ENCODE measurements around the gene PLLP.

DNA sequence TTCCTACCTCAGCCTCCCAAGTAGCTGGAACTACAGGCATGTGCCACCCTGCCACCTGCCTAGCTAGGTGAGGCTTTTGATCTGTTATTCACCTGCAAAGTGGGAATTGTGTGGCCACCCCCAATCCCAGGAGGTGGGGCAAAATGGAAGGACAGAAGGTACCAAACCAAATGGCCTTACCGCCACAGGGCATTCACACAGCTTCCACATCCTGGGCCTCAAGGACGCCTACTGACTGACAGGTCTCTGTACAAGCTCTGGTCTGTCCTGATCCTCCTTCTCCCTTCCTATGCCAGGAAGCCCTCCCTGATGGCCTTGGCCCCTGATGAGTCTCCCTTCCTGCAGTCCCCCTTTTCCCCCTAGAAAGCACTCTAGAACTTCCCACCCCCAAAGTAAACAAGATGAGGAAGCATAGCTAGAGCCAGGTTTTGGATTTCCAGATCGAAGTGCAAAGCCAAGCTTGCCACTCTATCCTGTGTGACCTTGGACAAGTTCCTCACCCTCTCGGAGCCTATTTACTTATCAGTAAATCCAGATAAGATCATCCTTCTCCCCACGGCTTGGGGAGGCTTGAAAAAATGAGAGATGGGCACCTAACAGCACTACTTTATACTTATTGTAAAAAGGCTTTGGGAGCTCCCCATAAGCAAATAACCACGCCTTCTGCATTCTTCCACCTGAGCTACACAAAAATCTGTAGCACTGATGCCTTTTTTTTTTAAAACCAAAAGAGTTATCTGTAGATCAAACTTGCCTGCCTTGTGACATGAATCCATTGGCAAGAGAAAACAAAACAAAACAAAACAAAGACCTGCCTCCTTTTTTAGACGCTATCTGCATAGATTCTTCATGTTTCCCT is 4.5 kb downstream of the PLLP start:
- TF ChIP-seq EZH2 (IDR thresholded peaks at IDR 0.05) (no peak), CEBPB (IDR thresholded peaks at IDR 0.05; ENCODE audit: low read depth) (no peak), POLR2A (IDR thresholded peaks at IDR 0.05; ENCODE audit: borderline replicate concordance, extremely low read depth, insufficient read depth, insufficient read length) (no peak), EZH2phosphoT487 (IDR thresholded peaks at IDR 0.05; ENCODE audit: borderline replicate concordance) (no peak), ZNF274 (IDR thresholded peaks at IDR 0.05; ENCODE audit: low read depth, low read length) (no peak), RAD21 (IDR thresholded peaks at IDR 0.05; ENCODE audit: low read depth) (no peak), SIN3A (IDR thresholded peaks at IDR 0.05; ENCODE audit: low read depth) (no peak), JUND (IDR thresholded peaks at IDR 0.05) (no peak), POLR2AphosphoS5 (IDR thresholded peaks at IDR 0.05; ENCODE audit: low read depth, low read length) (no peak)
- TF ChIP-seq, protein P1, sequence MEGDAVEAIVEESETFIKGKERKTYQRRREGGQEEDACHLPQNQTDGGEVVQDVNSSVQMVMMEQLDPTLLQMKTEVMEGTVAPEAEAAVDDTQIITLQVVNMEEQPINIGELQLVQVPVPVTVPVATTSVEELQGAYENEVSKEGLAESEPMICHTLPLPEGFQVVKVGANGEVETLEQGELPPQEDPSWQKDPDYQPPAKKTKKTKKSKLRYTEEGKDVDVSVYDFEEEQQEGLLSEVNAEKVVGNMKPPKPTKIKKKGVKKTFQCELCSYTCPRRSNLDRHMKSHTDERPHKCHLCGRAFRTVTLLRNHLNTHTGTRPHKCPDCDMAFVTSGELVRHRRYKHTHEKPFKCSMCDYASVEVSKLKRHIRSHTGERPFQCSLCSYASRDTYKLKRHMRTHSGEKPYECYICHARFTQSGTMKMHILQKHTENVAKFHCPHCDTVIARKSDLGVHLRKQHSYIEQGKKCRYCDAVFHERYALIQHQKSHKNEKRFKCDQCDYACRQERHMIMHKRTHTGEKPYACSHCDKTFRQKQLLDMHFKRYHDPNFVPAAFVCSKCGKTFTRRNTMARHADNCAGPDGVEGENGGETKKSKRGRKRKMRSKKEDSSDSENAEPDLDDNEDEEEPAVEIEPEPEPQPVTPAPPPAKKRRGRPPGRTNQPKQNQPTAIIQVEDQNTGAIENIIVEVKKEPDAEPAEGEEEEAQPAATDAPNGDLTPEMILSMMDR (IDR thresholded peaks at IDR 0.05 in 2 of 3, conservative IDR thresholded peaks at IDR 0.05 in 1 of 3; ENCODE audit: borderline replicate concordance in 1 of 3, insufficient read depth in 1 of 3, low read depth in 2 of 3, low read length in 2 of 3): no peak
- TF ChIP-seq, protein P2, sequence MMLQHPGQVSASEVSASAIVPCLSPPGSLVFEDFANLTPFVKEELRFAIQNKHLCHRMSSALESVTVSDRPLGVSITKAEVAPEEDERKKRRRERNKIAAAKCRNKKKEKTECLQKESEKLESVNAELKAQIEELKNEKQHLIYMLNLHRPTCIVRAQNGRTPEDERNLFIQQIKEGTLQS (IDR thresholded peaks at IDR 0.05): no peak
- TF ChIP-seq, protein P3, sequence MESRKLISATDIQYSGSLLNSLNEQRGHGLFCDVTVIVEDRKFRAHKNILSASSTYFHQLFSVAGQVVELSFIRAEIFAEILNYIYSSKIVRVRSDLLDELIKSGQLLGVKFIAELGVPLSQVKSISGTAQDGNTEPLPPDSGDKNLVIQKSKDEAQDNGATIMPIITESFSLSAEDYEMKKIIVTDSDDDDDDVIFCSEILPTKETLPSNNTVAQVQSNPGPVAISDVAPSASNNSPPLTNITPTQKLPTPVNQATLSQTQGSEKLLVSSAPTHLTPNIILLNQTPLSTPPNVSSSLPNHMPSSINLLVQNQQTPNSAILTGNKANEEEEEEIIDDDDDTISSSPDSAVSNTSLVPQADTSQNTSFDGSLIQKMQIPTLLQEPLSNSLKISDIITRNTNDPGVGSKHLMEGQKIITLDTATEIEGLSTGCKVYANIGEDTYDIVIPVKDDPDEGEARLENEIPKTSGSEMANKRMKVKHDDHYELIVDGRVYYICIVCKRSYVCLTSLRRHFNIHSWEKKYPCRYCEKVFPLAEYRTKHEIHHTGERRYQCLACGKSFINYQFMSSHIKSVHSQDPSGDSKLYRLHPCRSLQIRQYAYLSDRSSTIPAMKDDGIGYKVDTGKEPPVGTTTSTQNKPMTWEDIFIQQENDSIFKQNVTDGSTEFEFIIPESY (IDR thresholded peaks at IDR 0.05; ENCODE audit: extremely low read depth, insufficient replicate concordance, low read length): no peak
